ENCODE results near the gene DPP10. TPM values are rescaled to one million over a fixed set of nuclear protein-coding genes. Genes with fewer than 3 reads are reported as not detected.

DPP10 gene
- total RNA-seq, 1 experiment from 2014 or later = not detected

DNA sequence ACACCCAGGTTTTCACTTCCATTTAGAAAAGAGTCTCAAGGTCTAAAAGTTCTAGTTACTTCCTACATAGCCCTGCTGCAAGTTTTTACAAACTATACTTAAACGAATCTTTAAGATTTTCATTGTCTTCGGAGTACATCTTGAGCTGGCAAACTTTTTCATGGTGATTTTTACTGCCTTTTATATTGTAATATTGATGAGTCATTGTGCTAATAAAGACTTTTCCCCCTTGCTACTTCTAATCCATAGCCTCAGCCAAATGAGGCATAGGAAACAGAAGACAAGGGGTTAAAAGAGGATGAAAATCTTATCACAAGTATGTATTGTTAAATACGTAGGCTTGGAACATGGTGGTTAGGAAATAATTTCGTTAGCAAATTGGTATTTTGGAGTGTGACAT lies 4.1 kb downstream of the DPP10 start:
- Histone ChIP-seq H3K27ac (ENCODE audit: low read length) (no peak overlapping the region), H3K4me1 (ENCODE audit: control insufficient read depth, insufficient read depth, low read length) (no peaks in the 10 kb centered on the region), H3K4me3 (ENCODE audit: low read depth in 2 of 2, low read length in 2 of 2) (no peak overlapping the region), H3K27me3 (ENCODE audit: control insufficient read depth, insufficient read depth, low read length) (no peaks in the 10 kb centered on the region), H3K9me3 (ENCODE audit: control insufficient read depth, insufficient read depth, low read depth, low read length) (no peaks in the 10 kb centered on the region), H3K36me3 (ENCODE audit: control insufficient read depth, insufficient read depth, low read length) (no peaks in the 10 kb centered on the region)
- ATAC-seq (no peak), DNase-seq (ENCODE audit: low read depth, low spot score) (no peak)
- no TSS peak for BruUV-seq (replicated peaks)
- CTCF ChIA-PET = no interaction called here
- POLR2A ChIA-PET = no interaction called here
- intact Hi-C loops (cut with micrococcal nuclease; ENCODE audit: unreplicated experiment) (no loop called here), in situ Hi-C loops (cut with HindIII; ENCODE audit: low pct_unique_long_range_greater_than_20kb, low sequenced_read_pairs) (no loop called here)
- TF ChIP-seq REST (IDR thresholded peaks at IDR 0.05; ENCODE audit: insufficient read depth in 1 of 2, low read depth in 2 of 2, low read length in 1 of 2) (no peak), SIN3A (IDR thresholded peaks at IDR 0.05; ENCODE audit: borderline replicate concordance, insufficient read depth, low read depth, low read length) (no peak), TCF7L2 (IDR thresholded peaks at IDR 0.05; ENCODE audit: low read depth, low read length) (no peak), POLR2AphosphoS5 (IDR thresholded peaks at IDR 0.05; ENCODE audit: low read depth, low read length) (no peak)
- TF ChIP-seq, protein P1, sequence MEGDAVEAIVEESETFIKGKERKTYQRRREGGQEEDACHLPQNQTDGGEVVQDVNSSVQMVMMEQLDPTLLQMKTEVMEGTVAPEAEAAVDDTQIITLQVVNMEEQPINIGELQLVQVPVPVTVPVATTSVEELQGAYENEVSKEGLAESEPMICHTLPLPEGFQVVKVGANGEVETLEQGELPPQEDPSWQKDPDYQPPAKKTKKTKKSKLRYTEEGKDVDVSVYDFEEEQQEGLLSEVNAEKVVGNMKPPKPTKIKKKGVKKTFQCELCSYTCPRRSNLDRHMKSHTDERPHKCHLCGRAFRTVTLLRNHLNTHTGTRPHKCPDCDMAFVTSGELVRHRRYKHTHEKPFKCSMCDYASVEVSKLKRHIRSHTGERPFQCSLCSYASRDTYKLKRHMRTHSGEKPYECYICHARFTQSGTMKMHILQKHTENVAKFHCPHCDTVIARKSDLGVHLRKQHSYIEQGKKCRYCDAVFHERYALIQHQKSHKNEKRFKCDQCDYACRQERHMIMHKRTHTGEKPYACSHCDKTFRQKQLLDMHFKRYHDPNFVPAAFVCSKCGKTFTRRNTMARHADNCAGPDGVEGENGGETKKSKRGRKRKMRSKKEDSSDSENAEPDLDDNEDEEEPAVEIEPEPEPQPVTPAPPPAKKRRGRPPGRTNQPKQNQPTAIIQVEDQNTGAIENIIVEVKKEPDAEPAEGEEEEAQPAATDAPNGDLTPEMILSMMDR (IDR thresholded peaks at IDR 0.05) = no peak

- intact Hi-C loops (cut with micrococcal nuclease; ENCODE audit: unreplicated experiment) = no loop called here
- no peaks in the 10 kb centered on the region for H3K27me3 ChIP-seq (ENCODE audit: control insufficient read depth, insufficient read depth, low read length)
- H3K4me3 ChIP-seq (ENCODE audit: low read depth in 2 of 2, low read length in 2 of 2) = no peak overlapping the region
- no peaks in the 10 kb centered on the region for H3K4me1 ChIP-seq (ENCODE audit: control insufficient read depth, insufficient read depth, low read length)
- H3K27ac ChIP-seq (ENCODE audit: low read length) = no peak overlapping the region
- ATAC-seq (no peak), DNase-seq (ENCODE audit: low read depth, low spot score) (no peak)
- H3K9me3 ChIP-seq (ENCODE audit: control insufficient read depth, insufficient read depth, low read depth, low read length) = no peaks in the 10 kb centered on the region
- ChIA-PET POLR2A (interaction anchor here (0.7 kb wide), 1 partner anchor 11 kb away, joined by 14 read pairs; no protein-coding TSS in a partner anchor), CTCF (no interaction called here)
- H3K36me3 ChIP-seq (ENCODE audit: control insufficient read depth, insufficient read depth, low read length) = no peaks in the 10 kb centered on the region
- no peak for TF ChIP-seq TCF7L2 (IDR thresholded peaks at IDR 0.05; ENCODE audit: low read depth, low read length)
- TF ChIP-seq, protein P1 (IDR thresholded peaks at IDR 0.05) = no peak
- TF ChIP-seq REST (IDR thresholded peaks at IDR 0.05; ENCODE audit: insufficient read depth in 1 of 2, low read depth in 2 of 2, low read length in 1 of 2) = no peak
- no peak for TF ChIP-seq POLR2AphosphoS5 (IDR thresholded peaks at IDR 0.05; ENCODE audit: low read depth, low read length)
- no peak for TF ChIP-seq SIN3A (IDR thresholded peaks at IDR 0.05; ENCODE audit: borderline replicate concordance, insufficient read depth, low read depth, low read length)
- in situ Hi-C loops (cut with HindIII; ENCODE audit: low pct_unique_long_range_greater_than_20kb, low sequenced_read_pairs) = no loop called here
- BruUV-seq (replicated peaks) = no TSS peak
Measured at GRCh38 chr2:114450639-114451038, 8.2 kb downstream of the DPP10 start.
